Astrocyte of the spinal cord (primary cell): ENCODE data around the gene ZNF793.

Source experiments
- DNase-seq: peaks from one replicate; pipeline ENCODE4 v3.0.0; 2011; ENCODE audit warnings: low read depth, low spot score
- H3K4me3 ChIP-seq: 2 replicates; pipeline ENCODE4 v1.5.1; 2011; ENCODE audit warnings: low read depth, mild to moderate bottlenecking, low read length, moderate library complexity
- CTCF ChIP-seq: IDR thresholded peaks from 2 replicates; pipeline ENCODE4 v1.5.1; 2012; ENCODE audit warnings: low read depth, mild to moderate bottlenecking, low read length, inconsistent platforms
- in situ Hi-C: cut with HindIII; loops from 2 replicates; pipeline ENCODE4 v1.10.0; 2017; ENCODE audit warnings: low sequenced_read_pairs

The ZNF793 gene

GRCh38 chr19:37511186-37511585 is 4.4 kb downstream of the ZNF793 start:
- DNase-seq = no peak
- TF ChIP-seq CTCF = no peak
- in situ Hi-C loops = no loop called here
- no peak overlapping the region for H3K4me3 ChIP-seq

- DNase-seq = no peak
- no peak overlapping the region for H3K4me3 ChIP-seq
- no peak for TF ChIP-seq CTCF
- in situ Hi-C loops = no loop called here
These were observed 5.1 kb downstream of the ZNF793 start for GRCh38 chr19:37511821-37512220.

- TF ChIP-seq CTCF = no peak
- in situ Hi-C loops = no loop called here
- H3K4me3 ChIP-seq = no peak overlapping the region
- DNase-seq = no peak
These were observed 6.7 kb downstream of the ZNF793 start for GRCh38 chr19:37513397-37513796.

DNA sequence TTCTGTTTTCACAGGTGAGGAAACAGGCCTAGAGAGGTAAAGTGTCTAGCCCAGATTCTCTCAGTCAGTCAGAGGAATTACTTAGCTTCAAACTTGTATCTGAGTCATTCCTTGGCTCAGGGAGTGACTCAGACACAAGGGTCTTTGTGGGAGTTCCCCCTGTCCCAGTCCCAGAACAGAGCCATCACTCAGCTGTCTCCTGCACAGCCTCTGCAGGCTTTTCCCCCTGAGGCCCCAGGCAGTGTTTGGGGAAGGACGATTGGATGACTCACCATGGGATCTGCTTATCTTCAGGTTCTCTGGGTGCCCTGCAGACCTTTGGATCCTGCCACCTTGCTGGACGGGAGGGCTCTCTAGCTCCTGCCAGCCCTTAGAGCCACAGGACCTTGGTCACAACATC is 13.2 kb downstream of the ZNF793 start:
- peak; percentile 10 for DNase-seq
- no peak overlapping the region for H3K4me3 ChIP-seq
- no peak for TF ChIP-seq CTCF
- in situ Hi-C loops = no loop called here

GRCh38 chr19:37537391-37537947 is 30.7 kb downstream of the ZNF793 start:
- H3K4me3 ChIP-seq = no peak overlapping the region
- in situ Hi-C loops = no loop called here
- no peak for TF ChIP-seq CTCF
- DNase-seq = no peak

GRCh38 chr19:37551129-37551993 is 44.6 kb downstream of the ZNF793 start:
- in situ Hi-C loops = no loop called here
- TF ChIP-seq CTCF = peak; percentile 54
- peak overlapping the region; percentile 70 for H3K4me3 ChIP-seq
- DNase-seq = peak; percentile 70
